ENCODE results near the gene PIGL. TPM values are rescaled to one million over a fixed set of nuclear protein-coding genes. Genes with fewer than 3 reads are reported as not detected.

PIGL gene
- total and polyA plus RNA-seq, 2 experiments from 2014 or later, result 32.9 to 47.3 TPM

GRCh38 chr17:16191604-16192003 lies 25.4 kb upstream of the PIGL start:
- Mint-ChIP-seq H3K27ac (no peak overlapping the region), H3K4me1 (no peaks in the 10 kb centered on the region), H3K9me3 (no peaks in the 10 kb centered on the region), H3K36me3 (ENCODE audit: low read depth) (peaks cover 33% of the 10 kb centered on the region), H3K27me3 (ENCODE audit: insufficient read depth, low read depth, poor library complexity) (peaks cover 6% of the 10 kb centered on the region), H3K4me3 (no peak overlapping the region)
- Histone ChIP-seq H2AFZ (no peak overlapping the region), H3K79me2 (replicated peaks; ENCODE audit: insufficient read depth) (peaks cover 93% of the 10 kb centered on the region), H3K27me3 (ENCODE audit: insufficient read depth) (no peaks in the 10 kb centered on the region), H3K9me2 (ENCODE audit: insufficient read depth) (no peaks in the 10 kb centered on the region), H3K27ac (ENCODE audit: low read depth) (0 out of 2 replicates have a peak overlapping the region, but pooled peaks have one; percentile 41), H3K4me3 (no peak overlapping the region), H3K4me2 (no peak overlapping the region), H3K4me1 (ENCODE audit: insufficient read depth) (no peaks in the 10 kb centered on the region), H3K36me3 (ENCODE audit: insufficient read depth) (no peaks in the 10 kb centered on the region; the same call in 1 of the 2 replicates), H4K20me1 (replicated peaks; ENCODE audit: insufficient read depth) (peaks cover 13% of the 10 kb centered on the region), H3F3A (replicated peaks; ENCODE audit: low read depth) (no peaks in the 10 kb centered on the region)
- TF ChIP-seq CREB1 (CRISPR knock-in tag; IDR thresholded peaks at IDR 0.05; ENCODE audit: low read depth), result no peak
- TF ChIP-seq EZH2phosphoT487 (IDR thresholded peaks at IDR 0.05; ENCODE audit: unreplicated experiment), result no peak
- TF ChIP-seq, protein P1, sequence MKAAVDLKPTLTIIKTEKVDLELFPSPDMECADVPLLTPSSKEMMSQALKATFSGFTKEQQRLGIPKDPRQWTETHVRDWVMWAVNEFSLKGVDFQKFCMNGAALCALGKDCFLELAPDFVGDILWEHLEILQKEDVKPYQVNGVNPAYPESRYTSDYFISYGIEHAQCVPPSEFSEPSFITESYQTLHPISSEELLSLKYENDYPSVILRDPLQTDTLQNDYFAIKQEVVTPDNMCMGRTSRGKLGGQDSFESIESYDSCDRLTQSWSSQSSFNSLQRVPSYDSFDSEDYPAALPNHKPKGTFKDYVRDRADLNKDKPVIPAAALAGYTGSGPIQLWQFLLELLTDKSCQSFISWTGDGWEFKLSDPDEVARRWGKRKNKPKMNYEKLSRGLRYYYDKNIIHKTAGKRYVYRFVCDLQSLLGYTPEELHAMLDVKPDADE (IDR thresholded peaks at IDR 0.05), result no peak
- no peak for TF ChIP-seq ZNF114 (CRISPR knock-in tag; IDR thresholded peaks at IDR 0.05)
- TF ChIP-seq NANOG (IDR thresholded peaks at IDR 0.05; ENCODE audit: borderline replicate concordance), result no peak
- TF ChIP-seq EZH2 (IDR thresholded peaks at IDR 0.05; ENCODE audit: low read depth, unreplicated experiment), result no peak
- TF ChIP-seq, protein P2, sequence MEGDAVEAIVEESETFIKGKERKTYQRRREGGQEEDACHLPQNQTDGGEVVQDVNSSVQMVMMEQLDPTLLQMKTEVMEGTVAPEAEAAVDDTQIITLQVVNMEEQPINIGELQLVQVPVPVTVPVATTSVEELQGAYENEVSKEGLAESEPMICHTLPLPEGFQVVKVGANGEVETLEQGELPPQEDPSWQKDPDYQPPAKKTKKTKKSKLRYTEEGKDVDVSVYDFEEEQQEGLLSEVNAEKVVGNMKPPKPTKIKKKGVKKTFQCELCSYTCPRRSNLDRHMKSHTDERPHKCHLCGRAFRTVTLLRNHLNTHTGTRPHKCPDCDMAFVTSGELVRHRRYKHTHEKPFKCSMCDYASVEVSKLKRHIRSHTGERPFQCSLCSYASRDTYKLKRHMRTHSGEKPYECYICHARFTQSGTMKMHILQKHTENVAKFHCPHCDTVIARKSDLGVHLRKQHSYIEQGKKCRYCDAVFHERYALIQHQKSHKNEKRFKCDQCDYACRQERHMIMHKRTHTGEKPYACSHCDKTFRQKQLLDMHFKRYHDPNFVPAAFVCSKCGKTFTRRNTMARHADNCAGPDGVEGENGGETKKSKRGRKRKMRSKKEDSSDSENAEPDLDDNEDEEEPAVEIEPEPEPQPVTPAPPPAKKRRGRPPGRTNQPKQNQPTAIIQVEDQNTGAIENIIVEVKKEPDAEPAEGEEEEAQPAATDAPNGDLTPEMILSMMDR (conservative IDR thresholded peaks at IDR 0.05; ENCODE audit: low read depth in 2 of 2), result no peak
- TF ChIP-seq, protein P3, sequence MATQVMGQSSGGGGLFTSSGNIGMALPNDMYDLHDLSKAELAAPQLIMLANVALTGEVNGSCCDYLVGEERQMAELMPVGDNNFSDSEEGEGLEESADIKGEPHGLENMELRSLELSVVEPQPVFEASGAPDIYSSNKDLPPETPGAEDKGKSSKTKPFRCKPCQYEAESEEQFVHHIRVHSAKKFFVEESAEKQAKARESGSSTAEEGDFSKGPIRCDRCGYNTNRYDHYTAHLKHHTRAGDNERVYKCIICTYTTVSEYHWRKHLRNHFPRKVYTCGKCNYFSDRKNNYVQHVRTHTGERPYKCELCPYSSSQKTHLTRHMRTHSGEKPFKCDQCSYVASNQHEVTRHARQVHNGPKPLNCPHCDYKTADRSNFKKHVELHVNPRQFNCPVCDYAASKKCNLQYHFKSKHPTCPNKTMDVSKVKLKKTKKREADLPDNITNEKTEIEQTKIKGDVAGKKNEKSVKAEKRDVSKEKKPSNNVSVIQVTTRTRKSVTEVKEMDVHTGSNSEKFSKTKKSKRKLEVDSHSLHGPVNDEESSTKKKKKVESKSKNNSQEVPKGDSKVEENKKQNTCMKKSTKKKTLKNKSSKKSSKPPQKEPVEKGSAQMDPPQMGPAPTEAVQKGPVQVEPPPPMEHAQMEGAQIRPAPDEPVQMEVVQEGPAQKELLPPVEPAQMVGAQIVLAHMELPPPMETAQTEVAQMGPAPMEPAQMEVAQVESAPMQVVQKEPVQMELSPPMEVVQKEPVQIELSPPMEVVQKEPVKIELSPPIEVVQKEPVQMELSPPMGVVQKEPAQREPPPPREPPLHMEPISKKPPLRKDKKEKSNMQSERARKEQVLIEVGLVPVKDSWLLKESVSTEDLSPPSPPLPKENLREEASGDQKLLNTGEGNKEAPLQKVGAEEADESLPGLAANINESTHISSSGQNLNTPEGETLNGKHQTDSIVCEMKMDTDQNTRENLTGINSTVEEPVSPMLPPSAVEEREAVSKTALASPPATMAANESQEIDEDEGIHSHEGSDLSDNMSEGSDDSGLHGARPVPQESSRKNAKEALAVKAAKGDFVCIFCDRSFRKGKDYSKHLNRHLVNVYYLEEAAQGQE (IDR thresholded peaks at IDR 0.05; ENCODE audit: unreplicated experiment), result no peak
- TF ChIP-seq POLR2AphosphoS5 (IDR thresholded peaks at IDR 0.05; ENCODE audit: low read depth), result no peak
- TF ChIP-seq, protein P4, sequence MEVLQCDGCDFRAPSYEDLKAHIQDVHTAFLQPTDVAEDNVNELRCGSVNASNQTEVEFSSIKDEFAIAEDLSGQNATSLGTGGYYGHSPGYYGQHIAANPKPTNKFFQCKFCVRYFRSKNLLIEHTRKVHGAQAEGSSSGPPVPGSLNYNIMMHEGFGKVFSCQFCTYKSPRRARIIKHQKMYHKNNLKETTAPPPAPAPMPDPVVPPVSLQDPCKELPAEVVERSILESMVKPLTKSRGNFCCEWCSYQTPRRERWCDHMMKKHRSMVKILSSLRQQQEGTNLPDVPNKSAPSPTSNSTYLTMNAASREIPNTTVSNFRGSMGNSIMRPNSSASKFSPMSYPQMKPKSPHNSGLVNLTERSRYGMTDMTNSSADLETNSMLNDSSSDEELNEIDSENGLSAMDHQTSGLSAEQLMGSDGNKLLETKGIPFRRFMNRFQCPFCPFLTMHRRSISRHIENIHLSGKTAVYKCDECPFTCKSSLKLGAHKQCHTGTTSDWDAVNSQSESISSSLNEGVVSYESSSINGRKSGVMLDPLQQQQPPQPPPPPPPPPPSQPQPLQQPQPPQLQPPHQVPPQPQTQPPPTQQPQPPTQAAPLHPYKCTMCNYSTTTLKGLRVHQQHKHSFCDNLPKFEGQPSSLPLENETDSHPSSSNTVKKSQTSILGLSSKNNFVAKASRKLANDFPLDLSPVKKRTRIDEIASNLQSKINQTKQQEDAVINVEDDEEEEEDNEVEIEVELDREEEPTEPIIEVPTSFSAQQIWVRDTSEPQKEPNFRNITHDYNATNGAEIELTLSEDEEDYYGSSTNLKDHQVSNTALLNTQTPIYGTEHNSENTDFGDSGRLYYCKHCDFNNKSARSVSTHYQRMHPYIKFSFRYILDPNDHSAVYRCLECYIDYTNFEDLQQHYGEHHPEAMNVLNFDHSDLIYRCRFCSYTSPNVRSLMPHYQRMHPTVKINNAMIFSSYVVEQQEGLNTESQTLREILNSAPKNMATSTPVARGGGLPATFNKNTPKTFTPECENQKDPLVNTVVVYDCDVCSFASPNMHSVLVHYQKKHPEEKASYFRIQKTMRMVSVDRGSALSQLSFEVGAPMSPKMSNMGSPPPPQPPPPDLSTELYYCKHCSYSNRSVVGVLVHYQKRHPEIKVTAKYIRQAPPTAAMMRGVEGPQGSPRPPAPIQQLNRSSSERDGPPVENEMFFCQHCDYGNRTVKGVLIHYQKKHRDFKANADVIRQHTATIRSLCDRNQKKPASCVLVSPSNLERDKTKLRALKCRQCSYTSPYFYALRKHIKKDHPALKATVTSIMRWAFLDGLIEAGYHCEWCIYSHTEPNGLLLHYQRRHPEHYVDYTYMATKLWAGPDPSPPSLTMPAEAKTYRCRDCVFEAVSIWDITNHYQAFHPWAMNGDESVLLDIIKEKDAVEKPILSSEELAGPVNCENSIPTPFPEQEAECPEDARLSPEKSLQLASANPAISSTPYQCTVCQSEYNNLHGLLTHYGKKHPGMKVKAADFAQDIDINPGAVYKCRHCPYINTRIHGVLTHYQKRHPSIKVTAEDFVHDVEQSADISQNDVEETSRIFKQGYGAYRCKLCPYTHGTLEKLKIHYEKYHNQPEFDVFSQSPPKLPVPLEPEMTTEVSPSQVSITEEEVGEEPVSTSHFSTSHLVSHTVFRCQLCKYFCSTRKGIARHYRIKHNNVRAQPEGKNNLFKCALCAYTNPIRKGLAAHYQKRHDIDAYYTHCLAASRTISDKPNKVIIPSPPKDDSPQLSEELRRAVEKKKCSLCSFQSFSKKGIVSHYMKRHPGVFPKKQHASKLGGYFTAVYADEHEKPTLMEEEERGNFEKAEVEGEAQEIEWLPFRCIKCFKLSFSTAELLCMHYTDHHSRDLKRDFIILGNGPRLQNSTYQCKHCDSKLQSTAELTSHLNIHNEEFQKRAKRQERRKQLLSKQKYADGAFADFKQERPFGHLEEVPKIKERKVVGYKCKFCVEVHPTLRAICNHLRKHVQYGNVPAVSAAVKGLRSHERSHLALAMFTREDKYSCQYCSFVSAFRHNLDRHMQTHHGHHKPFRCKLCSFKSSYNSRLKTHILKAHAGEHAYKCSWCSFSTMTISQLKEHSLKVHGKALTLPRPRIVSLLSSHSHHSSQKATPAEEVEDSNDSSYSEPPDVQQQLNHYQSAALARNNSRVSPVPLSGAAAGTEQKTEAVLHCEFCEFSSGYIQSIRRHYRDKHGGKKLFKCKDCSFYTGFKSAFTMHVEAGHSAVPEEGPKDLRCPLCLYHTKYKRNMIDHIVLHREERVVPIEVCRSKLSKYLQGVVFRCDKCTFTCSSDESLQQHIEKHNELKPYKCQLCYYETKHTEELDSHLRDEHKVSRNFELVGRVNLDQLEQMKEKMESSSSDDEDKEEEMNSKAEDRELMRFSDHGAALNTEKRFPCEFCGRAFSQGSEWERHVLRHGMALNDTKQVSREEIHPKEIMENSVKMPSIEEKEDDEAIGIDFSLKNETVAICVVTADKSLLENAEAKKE (CRISPR knock-in tag; IDR thresholded peaks at IDR 0.05), result no peak
- TF ChIP-seq STAT1 (IDR thresholded peaks at IDR 0.05; ENCODE audit: unreplicated experiment), result no peak
- no peak for TF ChIP-seq ZNF331 (CRISPR knock-in tag; IDR thresholded peaks at IDR 0.05; ENCODE audit: low read depth)
- TF ChIP-seq JUNB (IDR thresholded peaks at IDR 0.05; ENCODE audit: unreplicated experiment), result no peak
- no peak for DNase-seq (ENCODE audit: low spot score)
- ATAC-seq, result no peak
